ENCODE data around the gene DBH. TPM values are rescaled to one million over a fixed set of nuclear protein-coding genes. Genes with fewer than 3 reads are reported as not detected.
A peak's percentile ranks its signal among the peaks of the same experiment; 100 is the strongest.

The DBH gene
- total and polyA plus RNA-seq, 10 of the 15 experiments (the other 5 are each of a cell fraction or from before 2014, with no cell fraction given) = not detected

GRCh38 chr9:133589454-133590227 is 46.5 kb upstream of the DBH start (continued):
- TF ChIP-seq BCLAF1 (IDR thresholded peaks at IDR 0.05) (no peak), ZBED1 (IDR thresholded peaks at IDR 0.05; ENCODE audit: borderline replicate concordance) (no peak), NFIC (IDR thresholded peaks at IDR 0.05; ENCODE audit: low read depth, low read length) (no peak), E4F1 (IDR thresholded peaks at IDR 0.05; ENCODE audit: borderline replicate concordance, partially characterized antibody) (no peak), NR2F1 (conservative IDR thresholded peaks at IDR 0.05) (no peak), KDM1A (IDR thresholded peaks at IDR 0.05; ENCODE audit: borderline replicate concordance) (no peak), SRF (IDR thresholded peaks at IDR 0.05; ENCODE audit: low read depth in 2 of 2, low read length in 2 of 2) (no peak), DPF2 (IDR thresholded peaks at IDR 0.05) (peak; percentile 89), ESRRA (IDR thresholded peaks at IDR 0.05; ENCODE audit: low read length) (no peak), CTCF (IDR thresholded peaks at IDR 0.05 in 2 of 3, conservative IDR thresholded peaks at IDR 0.05 in 1 of 3; ENCODE audit: control insufficient read depth in 2 of 3, extremely low read depth in 1 of 3, insufficient read depth in 1 of 3, low read depth in 3 of 3, low read length in 3 of 3) (peak; percentile 40 to 64 (median 60)), PKNOX1 (IDR thresholded peaks at IDR 0.05) (no peak), ZBTB40 (IDR thresholded peaks at IDR 0.05; ENCODE audit: borderline replicate concordance) (no peak), SIN3A (IDR thresholded peaks at IDR 0.05; ENCODE audit: low read depth, low read length) (no peak)
